Transverse colon (tissue), 4 donors: ENCODE measurements around the gene NOTCH2. TPM values are rescaled to one million over a fixed set of nuclear protein-coding genes. Genes with fewer than 3 reads are reported as not detected.

Source experiments
- DNase-seq: peaks from one replicate; pipeline ENCODE4 v3.0.0-alpha.2; 2019
- H3K27ac ChIP-seq, 4 donors: fragments of 200-600 bp; sonication (generic); 2 replicates each; pipeline ENCODE4 v1.5.1; 2016 to 2018; ENCODE audit warnings: inconsistent platforms in 4 of 4
- H3K27me3 ChIP-seq: fragments of 200-600 bp; sonication (generic); 2 replicates; pipeline ENCODE4 v1.5.1; 2017; ENCODE audit warnings: inconsistent platforms
- H3K36me3 ChIP-seq, 4 donors: fragments of 200-600 bp; sonication (generic); 2 replicates each; pipeline ENCODE4 v1.5.1; 2017 to 2019; ENCODE audit warnings: inconsistent platforms in 4 of 4
- H3K4me1 ChIP-seq, 4 donors: fragments of 200-600 bp; sonication (generic); 2 replicates each; pipeline ENCODE4 v1.5.1; 2017 to 2020; ENCODE audit warnings: inconsistent platforms in 4 of 4
- H3K4me3 ChIP-seq, 4 donors: fragments of 200-600 bp; sonication (generic); 1 replicate in 1 of 4; 2 replicates in 3 of 4; pipeline versions ENCODE4 v1.5.1 to v1.6.1; 2017 to 2019; ENCODE audit warnings: inconsistent platforms in 4 of 4
- H3K9me3 ChIP-seq, 2 donors: fragments of 200-600 bp; sonication (generic); 2 replicates each; pipeline ENCODE4 v1.5.1; 2017 to 2019; ENCODE audit warnings: inconsistent platforms in 2 of 2
- CTCF ChIP-seq, 5 experiments: fragments of 200-600 bp in 3 of 5; fragments of 450-650 bp in 2 of 5; sonication (generic) in 3 of 5; IDR thresholded peaks; 1 replicate in 2 of 5; 2 replicates in 3 of 5; pipeline ENCODE4 v1.5.1; 2016 to 2017; ENCODE audit warnings: antibody characterized with exemption in 5 of 5, inconsistent platforms in 3 of 5, mild to moderate bottlenecking in 2 of 5, moderate library complexity in 1 of 5
- EP300 ChIP-seq: sonication (generic); formaldehyde crosslinking; IDR thresholded peaks from one replicate; pipeline ENCODE4 v1.6.1; 2017; ENCODE audit warnings: antibody characterized with exemption, low read depth
- POLR2A ChIP-seq: fragments of 450-650 bp; IDR thresholded peaks from one replicate; pipeline ENCODE4 v1.6.1; 2016; ENCODE audit warnings: antibody characterized with exemption, mild to moderate bottlenecking, moderate library complexity
- POLR2AphosphoS5 ChIP-seq, 3 donors: sonication (generic); formaldehyde crosslinking; IDR thresholded peaks; one replicate each; pipeline ENCODE4 v1.6.1; 2016; ENCODE audit warnings: antibody characterized with exemption in 3 of 3
- WGBS, 2 donors: methylation state at CpG; one replicate each; pipeline ENCODE4 v1.1.5; 2018; ENCODE audit warnings: low coverage in 1 of 2; 5-methylcytosine and 5-hydroxymethylcytosine counted together
- in situ Hi-C, 4 donors: fragments of 200-750 bp; cut with MboI; loops; one replicate each; pipeline versions ENCODE4 v1.15.0 to v1.15.1; 2017; ENCODE audit warnings: low sequenced_read_pairs in 3 of 4, low pct_ligation_motif_present in 1 of 4, low pct_unique_long_range_greater_than_20kb in 1 of 4
- intact Hi-C: fragments of 100-400 bp; cut with DNase I; formaldehyde crosslinking; loops from one replicate; pipeline ENCODE4 v1.15.1; 2023; ENCODE audit warnings: low total_unique reads
- total RNA-seq, 4 donors: library from RNA; depleted of rRNA; stranded (reverse); fragments of >200 nt; gene quantifications; one replicate each; pipeline ENCODE4 v1.1.0, GENCODE V29; 2016

NOTCH2 gene
- total RNA-seq, 4 donors from 2014 or later = 24.7 to 80.0 (median 47.1) TPM

- TF ChIP-seq EP300 (no peak), POLR2AphosphoS5 (IDR thresholded peaks at IDR 0.05) (no peak), CTCF (IDR thresholded peaks at IDR 0.05) (no peak), POLR2A (no peak)
- WGBS, 2 donors = 78 to 84% methylated on average over 5 to 6 of the region's 6 CpGs
Observed at GRCh38 chr1:119893238-119893791, 176.1 kb downstream of the NOTCH2 start.

GRCh38 chr1:119891386-119891785, 178.1 kb downstream of the NOTCH2 start:
- no peak for DNase-seq
- Histone ChIP-seq H3K9me3 (peaks cover 0 to 5% of the 10 kb centered on the region in 2 donors), H3K27ac (no peak overlapping the region), H3K36me3 (no peaks in the 10 kb centered on the region), H3K4me1 (no peaks in the 10 kb centered on the region), H3K4me3 (no peak overlapping the region), H3K27me3 (no peaks in the 10 kb centered on the region)
- 57 to 66% methylated on average over 1 of the region's 1 CpG for WGBS, 2 donors
- intact Hi-C loops (no loop called here), in situ Hi-C loops (no loop called here)
- TF ChIP-seq CTCF (IDR thresholded peaks at IDR 0.05) (no peak), POLR2A (no peak), POLR2AphosphoS5 (IDR thresholded peaks at IDR 0.05) (no peak), EP300 (no peak)

More at GRCh38 chr1:119893238-119893791, 176.1 kb downstream of the NOTCH2 start:
- DNase-seq = no peak
- in situ Hi-C loops (no loop called here), intact Hi-C loops (no loop called here)
- H3K27me3 ChIP-seq = no peaks in the 10 kb centered on the region
- no peak overlapping the region for H3K27ac ChIP-seq
- H3K36me3 ChIP-seq = no peaks in the 10 kb centered on the region
- H3K4me3 ChIP-seq = no peak overlapping the region
- peaks cover 0 to 5% of the 10 kb centered on the region in 2 donors for H3K9me3 ChIP-seq
- H3K4me1 ChIP-seq = no peaks in the 10 kb centered on the region

GRCh38 chr1:119888476-119888875, 181.0 kb downstream of the NOTCH2 start:
- H3K36me3 ChIP-seq = no peaks in the 10 kb centered on the region
- H3K27me3 ChIP-seq = no peaks in the 10 kb centered on the region
- no peaks in the 10 kb centered on the region for H3K4me1 ChIP-seq
- no peak for TF ChIP-seq POLR2AphosphoS5 (IDR thresholded peaks at IDR 0.05)
- no peak for TF ChIP-seq CTCF (IDR thresholded peaks at IDR 0.05)
- no peak for TF ChIP-seq POLR2A
- no peak for TF ChIP-seq EP300
- DNase-seq = no peak
- H3K4me3 ChIP-seq = no peak overlapping the region
- peaks cover 0 to 5% of the 10 kb centered on the region in 2 donors for H3K9me3 ChIP-seq
- no peak overlapping the region for H3K27ac ChIP-seq
- intact Hi-C loops = no loop called here
- in situ Hi-C loops = no loop called here

- peaks cover 0 to 3% (median 0%) of the 10 kb centered on the region in 4 donors for H3K4me1 ChIP-seq
- no peaks in the 10 kb centered on the region for H3K36me3 ChIP-seq
- intact Hi-C loops = no loop called here
- H3K27me3 ChIP-seq = no peaks in the 10 kb centered on the region
- H3K27ac ChIP-seq = no peak overlapping the region
- TF ChIP-seq POLR2AphosphoS5 (IDR thresholded peaks at IDR 0.05) (no peak), CTCF (IDR thresholded peaks at IDR 0.05) (no peak), POLR2A (no peak), EP300 (no peak)
- H3K4me3 ChIP-seq = no peak overlapping the region
- no peak for DNase-seq
- in situ Hi-C loops = no loop called here
- H3K9me3 ChIP-seq = peaks cover 0 to 5% of the 10 kb centered on the region in 2 donors
Observed at GRCh38 chr1:119887427-119887826, 182.0 kb downstream of the NOTCH2 start.
